Measurements from ENCODE around the gene LPAR3.
A peak's percentile ranks its signal among the peaks of the same experiment; 100 is the strongest.

LPAR3 gene

DNA sequence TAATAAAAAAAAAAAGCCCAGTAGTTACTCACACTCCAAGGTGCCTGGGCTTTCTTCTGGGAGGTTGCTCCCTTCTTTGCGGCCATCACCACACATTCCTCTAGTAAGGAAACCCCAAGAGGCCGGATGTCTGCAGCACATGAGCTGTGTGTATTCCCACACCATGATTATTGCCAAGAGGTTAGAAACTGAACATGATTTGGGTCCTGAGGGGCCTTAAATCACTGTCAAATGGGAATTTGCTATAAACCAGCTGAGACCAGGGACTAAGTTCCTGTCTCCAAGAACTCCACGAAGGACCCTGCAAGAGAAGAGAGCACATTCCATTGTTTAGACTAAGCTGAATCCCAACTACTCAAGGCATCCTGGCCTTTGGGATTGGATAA is 117.5 kb downstream of the LPAR3 start:
- DNase-seq (ENCODE audit: low read depth, low spot score) = no peak

DNA sequence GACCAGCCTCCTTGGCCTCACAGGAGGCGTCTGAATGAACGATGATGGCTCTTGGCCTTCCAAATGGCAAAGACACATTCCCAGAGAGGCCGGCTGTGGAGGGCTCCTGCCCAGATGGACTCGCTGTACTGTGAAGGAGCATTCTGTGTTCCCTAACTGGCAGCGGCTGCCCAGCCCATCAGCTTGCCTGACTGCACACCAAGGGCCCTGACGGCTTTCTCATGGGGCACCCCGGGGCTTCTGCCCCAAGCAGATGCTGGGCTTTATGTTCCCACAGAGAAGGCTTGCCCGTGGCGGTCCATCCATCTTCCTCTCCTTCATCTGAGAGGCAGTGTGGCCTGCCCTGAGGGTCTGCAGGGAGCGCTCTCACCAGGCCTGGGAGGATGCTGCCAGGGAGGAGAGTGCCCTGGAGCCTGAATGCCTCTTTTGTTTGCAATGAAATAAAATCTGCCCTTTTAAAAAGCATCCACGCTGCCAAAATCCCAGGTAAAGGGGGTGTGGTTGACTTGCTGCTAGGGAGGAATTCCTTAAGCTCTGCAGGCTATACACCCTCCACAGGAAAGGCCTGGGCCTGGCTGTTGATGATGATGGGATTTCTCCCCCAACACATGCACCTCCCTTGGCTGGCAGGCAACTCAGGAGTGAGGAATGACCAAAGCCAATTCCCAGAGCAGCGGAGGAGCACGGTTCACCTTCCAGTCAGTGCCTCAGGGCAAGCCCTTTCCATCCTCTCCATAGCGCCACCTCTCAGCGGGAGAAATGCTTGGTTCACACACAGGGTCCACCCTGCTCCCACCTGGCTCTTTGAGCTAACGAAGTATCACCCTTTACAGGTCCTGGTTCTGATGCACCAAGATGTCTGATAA is 118.1 kb downstream of the LPAR3 start:
- DNase-seq (ENCODE audit: low read depth, low spot score) = no peak

DNA sequence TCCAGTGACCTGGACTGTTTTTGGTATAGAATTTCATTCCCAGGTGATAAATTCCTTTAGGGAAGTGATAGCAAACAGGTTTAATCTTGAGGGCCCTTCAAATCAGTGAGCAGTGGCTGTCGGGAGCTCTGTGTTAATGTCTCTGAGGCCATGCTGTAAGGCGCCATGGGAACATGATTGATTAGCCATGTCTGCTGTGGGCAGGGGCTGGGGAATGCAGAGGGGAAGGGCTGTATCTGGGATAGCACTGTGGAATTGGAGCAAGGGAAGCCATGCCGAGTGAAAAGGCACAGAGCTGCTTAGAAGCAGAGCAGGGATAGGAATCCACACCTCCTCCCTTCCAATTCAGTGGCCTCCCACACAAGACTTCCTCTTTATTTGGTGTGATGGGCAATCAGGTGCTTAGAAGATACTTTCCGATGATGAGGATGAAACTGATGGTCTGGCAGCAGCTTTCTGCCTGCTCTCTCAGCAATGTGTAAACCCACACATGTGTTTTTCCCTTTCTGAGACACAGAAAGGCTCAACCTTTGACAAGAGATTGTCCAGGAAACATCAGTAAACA is 119.0 kb downstream of the LPAR3 start:
- DNase-seq (ENCODE audit: low read depth, low spot score) = no peak

DNA sequence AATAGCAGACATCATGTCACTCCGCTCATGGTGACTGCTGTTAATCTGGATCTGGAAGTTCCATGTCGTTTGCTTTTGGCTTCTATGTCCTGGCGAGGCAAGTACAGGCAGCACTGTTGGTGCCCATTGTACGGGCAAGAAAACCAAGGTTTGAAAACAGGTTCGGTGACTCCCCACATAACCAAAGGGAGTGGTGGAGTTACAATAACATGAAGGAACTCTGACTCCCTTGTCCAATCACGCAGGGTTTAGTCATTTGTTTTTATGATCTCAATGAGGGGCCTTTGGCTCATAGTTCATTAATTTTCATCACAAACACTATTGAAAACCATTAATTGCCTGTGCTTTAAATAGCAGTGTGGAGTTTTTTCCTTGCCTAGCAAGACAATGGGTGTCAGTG is 119.8 kb downstream of the LPAR3 start:
- no peak for DNase-seq (ENCODE audit: low read depth, low spot score)

DNA sequence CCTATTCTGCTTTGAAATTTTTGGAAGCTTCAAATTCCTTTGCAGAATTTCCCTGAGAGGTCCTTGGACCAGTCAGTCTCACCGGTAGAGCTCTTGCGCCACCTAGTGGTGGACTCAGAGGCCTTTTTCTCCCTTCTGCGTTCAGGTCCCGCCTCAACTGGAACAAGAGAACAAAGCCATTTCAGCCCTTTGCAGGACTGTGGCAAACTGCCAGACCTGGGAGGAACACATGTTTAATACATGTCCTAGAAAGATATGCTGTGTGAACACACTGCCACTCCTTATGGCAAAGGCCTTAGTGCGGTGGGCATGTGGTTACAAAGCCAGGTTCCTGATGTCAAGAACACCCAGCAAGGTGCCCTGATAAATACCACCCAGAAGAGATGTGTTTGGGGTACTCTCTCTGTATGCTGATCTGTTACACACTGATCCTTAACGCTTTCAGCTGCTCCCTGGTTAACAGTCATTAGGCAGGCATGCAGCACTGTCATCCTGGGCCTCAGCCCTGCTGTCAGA is 120.5 kb downstream of the LPAR3 start:
- peak; percentile 42 for DNase-seq (ENCODE audit: low read depth, low spot score)

DNA sequence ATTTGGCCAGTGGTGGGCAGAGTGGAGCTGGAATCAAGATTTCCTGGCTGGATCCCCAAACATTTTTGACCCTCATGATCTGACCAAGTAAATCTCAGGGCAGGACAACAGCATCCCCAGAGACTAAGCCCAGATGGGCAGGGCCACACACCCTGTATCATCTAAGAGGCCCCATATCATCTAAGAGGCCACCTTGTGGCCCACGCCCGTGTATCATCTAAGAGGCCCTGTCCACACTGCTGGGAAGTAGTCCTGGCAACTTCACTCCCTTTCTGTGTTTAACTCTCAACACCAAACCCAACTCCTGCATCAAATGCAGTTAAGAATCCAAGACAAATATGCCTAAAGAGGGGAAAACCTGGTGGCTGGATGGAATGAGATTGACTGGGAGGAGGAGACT is 121.1 kb downstream of the LPAR3 start:
- no peak for DNase-seq (ENCODE audit: low read depth, low spot score)

DNA sequence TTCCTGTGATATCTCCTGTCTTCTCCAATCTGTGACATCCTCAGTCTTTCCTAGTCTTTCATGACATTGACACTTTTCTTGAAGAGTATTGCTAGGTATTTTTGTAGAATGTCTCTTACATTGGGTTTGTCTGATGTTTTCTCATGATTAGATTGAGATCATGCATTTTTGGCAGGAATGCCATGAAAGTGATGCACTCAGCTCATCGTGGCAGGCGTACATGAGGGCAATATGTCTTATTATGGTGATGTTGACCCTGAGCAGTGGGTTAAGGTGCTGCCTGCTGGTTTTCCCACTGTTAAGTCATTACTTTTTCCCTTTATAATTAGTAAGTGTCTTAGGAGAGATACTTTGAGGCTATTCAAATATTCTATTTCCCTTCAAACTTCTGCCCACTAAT is 122.5 kb downstream of the LPAR3 start:
- no peak for DNase-seq (ENCODE audit: low read depth, low spot score)

DNA sequence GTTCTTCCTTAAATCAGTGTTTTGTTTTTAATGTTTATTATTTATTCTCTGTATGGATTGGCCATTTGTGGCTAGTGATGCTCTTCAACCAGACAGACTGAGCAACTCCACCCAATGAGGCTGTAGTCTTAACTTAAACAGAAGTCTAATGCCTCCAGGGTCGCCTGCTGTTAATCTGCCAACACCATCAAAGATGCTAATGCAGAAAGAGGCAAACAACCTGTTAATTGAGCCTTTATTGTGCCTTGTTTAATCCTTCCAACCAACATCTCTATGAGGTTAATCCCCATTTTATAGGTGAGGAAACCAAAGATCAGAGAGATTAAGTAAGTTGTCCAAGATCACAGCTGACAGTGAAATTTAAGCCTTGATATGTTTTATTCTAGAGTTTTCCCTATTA is 123.4 kb downstream of the LPAR3 start:
- no peak for DNase-seq (ENCODE audit: low read depth, low spot score)

DNA sequence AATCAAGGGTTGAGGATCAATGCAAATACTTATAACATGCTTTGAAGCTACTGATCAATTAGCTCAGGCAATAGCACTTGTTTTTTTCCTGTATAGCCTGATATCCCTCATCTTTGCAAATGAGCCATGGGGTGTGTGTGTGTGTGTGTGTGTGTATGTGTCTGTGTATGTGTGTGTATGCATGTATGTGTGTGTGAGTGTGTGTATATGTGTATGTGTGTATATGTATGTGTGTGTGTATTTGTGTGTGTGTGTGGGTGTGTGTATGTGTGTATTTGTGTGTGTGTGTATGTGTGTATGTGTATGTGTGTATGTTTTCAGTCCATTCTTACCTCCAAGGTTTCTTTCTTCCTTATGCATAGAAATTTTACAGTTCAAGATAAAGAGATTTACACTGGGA is 124.4 kb downstream of the LPAR3 start:
- no peak for DNase-seq (ENCODE audit: low read depth, low spot score)

DNA sequence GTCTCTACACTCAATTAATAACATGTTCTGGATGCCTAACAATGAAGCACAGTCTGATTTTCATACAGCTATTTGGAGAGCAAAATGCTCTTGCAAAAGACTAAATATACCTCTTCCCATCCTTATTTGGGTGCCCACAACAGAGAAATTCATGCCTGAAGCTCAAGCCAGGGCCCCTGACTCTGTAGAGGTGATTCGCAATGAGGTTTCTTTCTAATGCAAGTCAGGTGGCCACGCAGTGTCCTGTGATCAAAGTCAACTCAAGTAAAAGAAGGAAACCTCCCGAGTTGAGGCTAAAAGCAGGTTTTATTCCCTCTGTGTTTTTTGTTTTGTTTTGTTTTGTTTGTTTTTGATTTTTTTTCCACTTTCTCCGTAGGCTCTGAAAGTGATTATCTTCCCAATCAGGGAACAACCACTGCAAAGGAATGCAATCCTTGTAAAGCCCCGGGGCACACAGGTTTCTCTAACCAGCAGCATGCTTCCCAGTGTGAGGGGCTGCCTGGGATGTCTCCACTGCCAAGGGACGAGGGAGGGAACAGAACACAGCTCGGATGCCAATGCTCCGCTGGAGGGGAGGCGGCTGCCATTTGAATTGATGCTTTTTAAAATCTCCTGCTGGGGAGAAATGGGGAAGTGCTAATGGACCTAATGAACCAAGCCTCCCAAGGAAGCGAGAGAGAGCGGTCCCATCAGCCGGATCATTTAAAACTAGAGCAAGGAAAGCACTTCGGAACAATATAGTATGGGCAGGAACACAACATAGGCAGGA is 128.9 kb downstream of the LPAR3 start:
- no peak for DNase-seq (ENCODE audit: low read depth, low spot score)

DNA sequence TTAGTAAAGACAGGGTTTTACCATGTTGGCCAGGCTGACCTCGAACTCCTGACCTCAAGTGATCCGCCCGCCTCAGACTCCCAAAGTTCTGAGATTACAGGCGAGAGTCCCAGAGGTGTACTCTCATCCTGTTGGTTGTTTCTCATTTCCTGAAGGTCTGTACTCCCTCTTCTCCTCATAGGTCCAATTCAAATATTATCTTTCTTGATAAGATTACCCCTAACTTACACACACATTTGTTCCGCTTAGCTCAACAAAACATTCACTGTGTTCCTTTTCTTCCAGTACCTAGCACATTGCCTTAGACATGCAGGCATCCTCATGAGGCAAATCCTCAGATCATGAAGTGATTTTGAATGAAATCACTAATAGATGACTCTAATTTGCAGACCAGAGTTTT is 130.3 kb downstream of the LPAR3 start:
- DNase-seq (ENCODE audit: low read depth, low spot score) = no peak
